Measurements from ENCODE around the gene CCDC85C. TPM values are rescaled to one million over a fixed set of nuclear protein-coding genes. Genes with fewer than 3 reads are reported as not detected.

Gene CCDC85C
- polyA plus RNA-seq, 1 experiment = 11.8 TPM

DNA sequence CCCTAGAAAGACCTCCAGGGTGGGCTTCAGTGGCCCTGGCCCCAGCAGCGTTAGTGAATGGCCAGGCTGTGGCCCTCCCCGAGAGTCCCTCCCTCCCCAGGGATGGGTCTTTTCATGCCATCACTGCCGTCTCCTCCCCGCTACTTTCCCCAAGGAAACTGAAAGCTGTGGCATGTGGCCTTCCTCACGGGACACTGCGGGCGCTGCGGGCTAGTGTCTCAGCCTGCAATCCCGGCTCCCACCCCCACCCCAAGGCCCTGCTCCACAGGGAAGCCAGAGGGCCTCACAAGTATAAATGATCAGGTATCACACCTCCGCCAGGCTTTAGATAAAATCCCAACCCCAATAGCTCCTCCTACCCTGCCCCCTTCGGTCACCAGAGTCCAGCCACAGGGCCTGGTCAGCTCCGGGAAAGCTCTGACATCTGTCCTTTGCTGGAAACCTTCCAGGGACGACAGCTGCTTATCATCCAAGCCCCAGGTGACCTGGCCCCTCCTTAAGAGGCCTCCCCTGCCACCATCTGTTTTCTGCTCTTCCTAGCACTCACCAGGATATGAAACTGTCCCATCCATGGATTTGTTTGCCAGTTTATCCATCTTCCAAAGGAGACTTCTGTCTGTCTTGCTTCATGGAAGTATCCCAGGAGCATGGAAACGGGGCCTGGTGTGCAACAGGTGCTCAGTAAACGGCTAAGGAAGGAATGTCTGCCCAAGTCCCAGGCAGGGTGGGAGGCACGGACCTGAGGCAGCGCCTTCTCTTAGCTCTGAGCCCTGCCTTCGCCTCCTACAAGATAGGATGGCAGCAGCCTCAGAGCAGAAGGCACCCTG lies 31.6 kb downstream of the CCDC85C start:
- ChIA-PET CTCF (no interaction called here), POLR2A (interaction anchor here (0.6 kb wide), 1 partner anchor 38 kb away, joined by 3 read pairs; no protein-coding TSS in a partner anchor)
- Histone ChIP-seq H3K4me3 (ENCODE audit: low read depth, low read length) (no peak overlapping the region), H3K36me3 (ENCODE audit: control insufficient read depth, insufficient read depth, low read length) (no peaks in the 10 kb centered on the region), H3K27me3 (ENCODE audit: control insufficient read depth, insufficient read depth, low read length) (no peaks in the 10 kb centered on the region)
- no peak for TF ChIP-seq CTCF (IDR thresholded peaks at IDR 0.05; ENCODE audit: insufficient read depth, low read depth, low read length)
- no peak for DNase-seq (ENCODE audit: low read depth)

DNA sequence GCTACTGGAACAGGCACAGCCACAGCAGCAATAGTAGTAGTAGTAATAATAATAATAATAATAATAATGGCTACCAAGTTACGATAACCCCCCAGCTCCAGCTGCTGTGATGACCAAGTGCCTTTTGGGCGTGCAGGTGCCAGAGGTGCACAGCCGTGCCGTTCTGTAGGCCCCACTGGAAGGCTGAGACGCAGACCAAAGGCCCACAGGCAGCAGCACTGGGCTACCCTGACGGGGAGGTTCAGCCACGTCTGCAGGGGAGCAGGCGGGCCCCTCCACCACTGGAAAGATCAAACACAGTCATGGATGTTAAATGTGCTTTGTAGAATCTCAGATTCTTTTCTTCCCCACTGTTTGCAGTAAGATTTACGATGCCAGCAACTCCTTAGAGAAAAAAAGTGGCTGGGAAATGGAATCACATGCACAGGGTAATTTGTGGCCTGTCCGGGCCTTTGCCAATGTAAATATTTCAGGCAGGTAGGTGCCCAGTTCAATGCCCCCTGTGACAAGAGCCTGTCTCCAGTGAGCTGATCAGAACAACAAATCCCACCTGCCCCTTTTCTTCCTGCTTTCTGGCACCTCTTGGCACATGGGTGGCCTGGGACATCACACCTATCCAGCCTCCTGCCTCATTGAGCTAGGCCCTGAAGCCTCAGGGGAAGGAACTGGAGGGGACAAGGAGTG lies 32.6 kb downstream of the CCDC85C start:
- H3K36me3 ChIP-seq (ENCODE audit: control insufficient read depth, insufficient read depth, low read length) = no peaks in the 10 kb centered on the region
- H3K4me3 ChIP-seq (ENCODE audit: low read depth, low read length) = no peak overlapping the region
- ChIA-PET CTCF (interaction anchor here (0.6 to 0.8 kb wide), 2 partner anchors 12 to 38 kb away, joined by 3 read pairs; no protein-coding TSS in a partner anchor), POLR2A (interaction anchor here (0.6 kb wide), 1 partner anchor 39 kb away, joined by 3 read pairs; no protein-coding TSS in a partner anchor)
- DNase-seq (ENCODE audit: low read depth) = no peak
- no peaks in the 10 kb centered on the region for H3K27me3 ChIP-seq (ENCODE audit: control insufficient read depth, insufficient read depth, low read length)
- TF ChIP-seq CTCF (IDR thresholded peaks at IDR 0.05; ENCODE audit: insufficient read depth, low read depth, low read length) = no peak

DNA sequence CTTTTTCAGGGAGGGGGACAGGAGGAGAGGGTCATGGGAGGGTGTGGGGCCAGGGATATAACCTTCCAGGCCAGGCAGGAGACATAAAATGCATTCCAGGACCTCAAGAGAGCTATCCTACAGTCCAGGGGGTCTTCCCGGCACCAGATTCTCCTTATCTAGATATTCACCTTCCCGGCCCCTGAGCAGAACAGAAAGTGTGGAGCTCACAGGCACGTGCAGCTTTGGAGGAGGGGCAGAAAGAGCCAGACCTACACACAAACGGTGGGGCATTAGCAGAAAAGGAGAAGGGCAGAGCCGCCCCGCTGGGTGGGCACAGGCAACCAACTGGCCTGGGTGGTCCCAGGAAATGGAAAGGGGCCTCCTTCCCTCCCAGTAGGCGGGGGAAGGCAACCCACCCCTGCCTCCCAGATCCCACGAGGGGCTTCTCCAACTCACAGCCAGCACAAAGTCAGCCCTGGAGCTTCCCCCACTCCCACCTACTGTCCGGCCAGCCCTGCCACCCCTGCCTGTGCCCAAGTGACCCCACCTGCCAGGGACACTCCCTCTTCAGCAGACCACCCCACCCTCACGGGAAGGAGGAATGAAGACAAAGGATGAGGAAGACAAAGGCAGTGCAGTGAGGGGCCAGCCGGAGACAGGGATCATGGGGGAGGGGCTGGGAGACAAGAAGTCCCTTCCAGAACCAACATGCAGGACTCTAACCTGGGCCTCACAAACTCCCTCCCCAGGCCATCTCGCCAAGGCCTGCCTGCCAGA lies 33.3 kb downstream of the CCDC85C start:
- Histone ChIP-seq H3K27me3 (ENCODE audit: control insufficient read depth, insufficient read depth, low read length) (no peaks in the 10 kb centered on the region), H3K4me3 (ENCODE audit: low read depth, low read length) (no peak overlapping the region), H3K36me3 (ENCODE audit: control insufficient read depth, insufficient read depth, low read length) (no peaks in the 10 kb centered on the region)
- no peak for TF ChIP-seq CTCF (IDR thresholded peaks at IDR 0.05; ENCODE audit: insufficient read depth, low read depth, low read length)
- ChIA-PET POLR2A (no interaction called here), CTCF (interaction anchor here (0.6 to 1.0 kb wide), 3 partner anchors 11 to 39 kb away, joined by 3 read pairs; no protein-coding TSS in a partner anchor)
- DNase-seq (ENCODE audit: low read depth) = no peak

- POLR2A ChIA-PET = no interaction called here
- H3K36me3 ChIP-seq (ENCODE audit: control insufficient read depth, insufficient read depth, low read length) = no peaks in the 10 kb centered on the region
- H3K27me3 ChIP-seq (ENCODE audit: control insufficient read depth, insufficient read depth, low read length) = no peaks in the 10 kb centered on the region
- CTCF ChIA-PET = interaction anchor here (0.8 to 1.0 kb wide), 2 partner anchors 24 to 52 kb away, joined by 3 read pairs; no protein-coding TSS in a partner anchor
- no peak overlapping the region for H3K4me3 ChIP-seq (ENCODE audit: low read depth, low read length)
- no peak for DNase-seq (ENCODE audit: low read depth)
- no peak for TF ChIP-seq CTCF (IDR thresholded peaks at IDR 0.05; ENCODE audit: insufficient read depth, low read depth, low read length)
Observed at GRCh38 chr14:99569725-99570543, 34.1 kb downstream of the CCDC85C start.

Data from BJ (cell line).